Measurements from ENCODE around the gene SRD5A1.

SRD5A1 gene

DNA sequence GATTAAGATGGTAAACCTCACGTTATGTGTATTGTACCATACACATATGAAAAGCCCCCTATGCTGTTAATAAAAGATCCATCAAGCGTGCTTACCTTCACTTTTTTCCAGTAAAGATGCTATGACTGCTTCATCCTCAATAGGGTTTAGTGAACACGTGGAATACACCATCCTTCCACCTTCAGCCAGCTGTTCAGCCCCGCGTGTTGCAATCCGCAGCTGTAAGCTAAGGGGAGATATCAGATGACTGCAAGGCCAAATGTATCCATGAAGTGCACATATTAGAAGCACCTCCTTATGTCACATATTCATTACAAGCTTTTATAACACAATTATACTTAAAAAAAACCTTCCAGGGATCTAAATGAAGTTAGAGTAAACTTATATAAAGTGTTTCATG, 16.6 kb upstream of the SRD5A1 start:
- H3K4me3 ChIP-seq (ENCODE audit: low read length) = no peak overlapping the region

DNA sequence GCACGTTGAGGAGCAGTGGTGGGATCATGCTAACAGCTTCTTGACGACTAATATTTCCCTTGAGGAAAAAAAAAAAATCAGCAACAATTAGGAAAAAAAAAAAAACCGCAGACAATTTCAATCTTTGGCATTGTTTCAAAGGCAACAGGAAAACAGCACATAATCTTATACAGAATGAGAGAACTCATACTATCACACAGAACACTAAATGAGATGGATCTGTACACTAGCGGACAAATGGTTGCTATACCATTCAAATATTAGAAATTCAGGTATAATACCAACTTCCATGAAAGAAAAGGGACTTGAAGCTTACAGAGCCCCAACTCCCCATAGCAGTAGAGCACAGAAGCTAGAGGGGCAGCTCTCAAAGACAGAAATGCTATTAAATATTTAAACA, 10.0 kb upstream of the SRD5A1 start:
- Histone ChIP-seq H4K20me1 (ENCODE audit: insufficient read depth, low read length) (no peaks in the 10 kb centered on the region), H3K27ac (ENCODE audit: low read length) (no peak overlapping the region), H3K9me3 (replicated peaks; ENCODE audit: insufficient read depth, low read length) (no peaks in the 10 kb centered on the region), H3K36me3 (replicated peaks; ENCODE audit: insufficient read depth, low read length) (peaks cover 26% of the 10 kb centered on the region), H3K27me3 (replicated peaks; ENCODE audit: insufficient read depth, low read length) (no peaks in the 10 kb centered on the region), H3K4me3 (ENCODE audit: low read length) (no peak overlapping the region), H3K79me2 (ENCODE audit: low read length) (peaks cover 90% of the 10 kb centered on the region), H3K4me1 (ENCODE audit: low read length) (0 out of 2 replicates have a peak, but pooled peaks cover 3% of the 10 kb centered on the region), H3K9ac (ENCODE audit: low read length) (no peak overlapping the region), H3K9me2 (replicated peaks; ENCODE audit: insufficient read depth, low read length) (no peaks in the 10 kb centered on the region), H3F3A (ENCODE audit: insufficient read depth, low read length) (no peaks in the 10 kb centered on the region), H2AFZ (ENCODE audit: low read length) (no peak overlapping the region), H3K4me2 (ENCODE audit: low read depth, low read length) (no peak overlapping the region)
- no peak for DNase-seq
- TF ChIP-seq EZH2phosphoT487 (IDR thresholded peaks at IDR 0.05; ENCODE audit: low read length) (no peak), CTCF (IDR thresholded peaks at IDR 0.05; ENCODE audit: low read length) (no peak), EZH2 (optimal IDR thresholded peaks at IDR 0.05; ENCODE audit: low read depth, low read length) (no peak)

More for the DNA sequence above, 16.6 kb upstream of the SRD5A1 start:
- TF ChIP-seq EZH2phosphoT487 (IDR thresholded peaks at IDR 0.05; ENCODE audit: low read length) (no peak), CTCF (IDR thresholded peaks at IDR 0.05; ENCODE audit: low read length) (no peak), EZH2 (optimal IDR thresholded peaks at IDR 0.05; ENCODE audit: low read depth, low read length) (no peak)
- H3F3A ChIP-seq (ENCODE audit: insufficient read depth, low read length) = no peaks in the 10 kb centered on the region
- peaks cover 38% of the 10 kb centered on the region for H3K36me3 ChIP-seq (replicated peaks; ENCODE audit: insufficient read depth, low read length)
- no peaks in the 10 kb centered on the region for H3K9me3 ChIP-seq (replicated peaks; ENCODE audit: insufficient read depth, low read length)
- H3K9me2 ChIP-seq (replicated peaks; ENCODE audit: insufficient read depth, low read length) = no peaks in the 10 kb centered on the region
- H4K20me1 ChIP-seq (ENCODE audit: insufficient read depth, low read length) = peaks cover 9% of the 10 kb centered on the region; the same call in 1 of the 2 replicates
- no peaks in the 10 kb centered on the region for H3K27me3 ChIP-seq (replicated peaks; ENCODE audit: insufficient read depth, low read length)
- 0 out of 2 replicates have a peak, but pooled peaks cover 3% of the 10 kb centered on the region for H3K4me1 ChIP-seq (ENCODE audit: low read length)
- DNase-seq = no peak
- H3K4me2 ChIP-seq (ENCODE audit: low read depth, low read length) = no peak overlapping the region
- H3K79me2 ChIP-seq (ENCODE audit: low read length) = peaks cover 80% of the 10 kb centered on the region
- H2AFZ ChIP-seq (ENCODE audit: low read length) = no peak overlapping the region
- H3K27ac ChIP-seq (ENCODE audit: low read length) = no peak overlapping the region
- H3K9ac ChIP-seq (ENCODE audit: low read length) = no peak overlapping the region

- Histone ChIP-seq H3F3A (ENCODE audit: insufficient read depth, low read length) (no peaks in the 10 kb centered on the region), H3K9ac (ENCODE audit: low read length) (no peak overlapping the region), H3K9me2 (replicated peaks; ENCODE audit: insufficient read depth, low read length) (no peaks in the 10 kb centered on the region), H2AFZ (ENCODE audit: low read length) (no peak overlapping the region), H3K4me2 (ENCODE audit: low read depth, low read length) (no peak overlapping the region), H3K4me1 (ENCODE audit: low read length) (0 out of 2 replicates have a peak, but pooled peaks cover 3% of the 10 kb centered on the region), H3K36me3 (replicated peaks; ENCODE audit: insufficient read depth, low read length) (peaks cover 22% of the 10 kb centered on the region), H3K79me2 (ENCODE audit: low read length) (peaks cover 91% of the 10 kb centered on the region), H3K27ac (ENCODE audit: low read length) (no peak overlapping the region), H3K4me3 (ENCODE audit: low read length) (no peak overlapping the region), H3K27me3 (replicated peaks; ENCODE audit: insufficient read depth, low read length) (no peaks in the 10 kb centered on the region), H4K20me1 (ENCODE audit: insufficient read depth, low read length) (no peaks in the 10 kb centered on the region), H3K9me3 (replicated peaks; ENCODE audit: insufficient read depth, low read length) (no peaks in the 10 kb centered on the region)
- DNase-seq = no peak
- no peak for TF ChIP-seq CTCF (IDR thresholded peaks at IDR 0.05; ENCODE audit: low read length)
- no peak for TF ChIP-seq EZH2phosphoT487 (IDR thresholded peaks at IDR 0.05; ENCODE audit: low read length)
- TF ChIP-seq EZH2 (optimal IDR thresholded peaks at IDR 0.05; ENCODE audit: low read depth, low read length) = no peak
Observed at GRCh38 chr5:6623941-6624340, 9.3 kb upstream of the SRD5A1 start.

Measured in MM.1S (cell line).